H9 (cell line): Measurements from ENCODE around the gene UBASH3A. TPM values are rescaled to one million over a fixed set of nuclear protein-coding genes. Genes with fewer than 3 reads are reported as not detected.
A peak's percentile ranks its signal among the peaks of the same experiment; 100 is the strongest.

Source experiments
- DNase-seq: peaks from one replicate; pipeline ENCODE4 v3.0.0-alpha.2; 2017
- H2AFZ ChIP-seq: one replicate; pipeline ENCODE4 v1.6.1; 2013; ENCODE audit warnings: mild to moderate bottlenecking, low read length, control low read depth, moderate library complexity
- H2AK5ac ChIP-seq: 2 replicates; pipeline ENCODE4 v1.6.1; 2013; ENCODE audit warnings: low read length, control low read depth, mixed read lengths; ENCODE audit not compliant: insufficient read length
- H2BK120ac ChIP-seq: one replicate; pipeline ENCODE4 v1.6.1; 2013; ENCODE audit warnings: low read depth, mild to moderate bottlenecking, low read length, control low read depth, inconsistent platforms; ENCODE audit not compliant: poor library complexity, severe bottlenecking
- H2BK12ac ChIP-seq: 2 replicates; pipeline ENCODE4 v1.6.1; 2013; ENCODE audit warnings: low read length, control low read depth, mixed read lengths, low read depth; ENCODE audit not compliant: insufficient read length
- H2BK15ac ChIP-seq: 2 replicates; pipeline ENCODE4 v1.6.1; 2013; ENCODE audit warnings: low read depth, low read length, control low read depth
- H2BK20ac ChIP-seq: one replicate; pipeline ENCODE4 v1.6.1; 2013; ENCODE audit warnings: low read depth, mild to moderate bottlenecking, low read length, control low read depth, inconsistent platforms; ENCODE audit not compliant: poor library complexity, severe bottlenecking
- H2BK5ac ChIP-seq: 2 replicates; pipeline ENCODE4 v1.6.1; 2013; ENCODE audit warnings: low read length, control low read depth, mixed read lengths; ENCODE audit not compliant: insufficient read length
- H3K14ac ChIP-seq: 2 replicates; pipeline ENCODE4 v1.6.1; 2013; ENCODE audit warnings: low read length, control low read depth; ENCODE audit not compliant: insufficient read depth
- H3K18ac ChIP-seq: 2 replicates; pipeline ENCODE4 v1.6.1; 2013; ENCODE audit warnings: low read depth, mild to moderate bottlenecking, mixed read lengths, low read length, control low read depth; ENCODE audit not compliant: insufficient read length
- H3K23ac ChIP-seq: 2 replicates; pipeline ENCODE4 v1.6.1; 2013; ENCODE audit warnings: low read length, control low read depth, mixed read lengths, low read depth; ENCODE audit not compliant: insufficient read length
- H3K23me2 ChIP-seq: 2 replicates; pipeline ENCODE4 v1.6.1; 2013; ENCODE audit warnings: low read depth, mild to moderate bottlenecking, mixed read lengths, low read length, control low read depth; ENCODE audit not compliant: insufficient read length, poor library complexity, severe bottlenecking
- H3K27ac ChIP-seq: 2 replicates; pipeline ENCODE4 v1.5.1; 2013; ENCODE audit warnings: low read length, control low read depth, mixed read lengths, low read depth; ENCODE audit not compliant: insufficient read length
- H3K27me3 ChIP-seq: 2 replicates; pipeline ENCODE4 v1.6.1; 2013; ENCODE audit warnings: low read length, control low read depth, inconsistent platforms; ENCODE audit not compliant: insufficient read depth
- H3K4ac ChIP-seq: 2 replicates; pipeline ENCODE4 v1.6.1; 2013; ENCODE audit warnings: low read depth, mild to moderate bottlenecking, control low read depth, inconsistent platforms, low read length, moderate library complexity
- H3K4me1 ChIP-seq: 2 replicates; pipeline ENCODE4 v1.6.1; 2013; ENCODE audit warnings: low read length, control low read depth, inconsistent platforms; ENCODE audit not compliant: insufficient read depth
- H3K4me2 ChIP-seq: 2 replicates; pipeline ENCODE4 v1.6.1; 2013; ENCODE audit warnings: low read length, control low read depth, mixed read lengths; ENCODE audit not compliant: insufficient read length, insufficient read depth
- H3K56ac ChIP-seq: 2 replicates; pipeline ENCODE4 v1.6.1; 2013; ENCODE audit warnings: low read depth, mild to moderate bottlenecking, mixed read lengths, low read length, control low read depth; ENCODE audit not compliant: insufficient read length
- H3K79me1 ChIP-seq: 2 replicates; pipeline ENCODE4 v1.6.1; 2013; ENCODE audit warnings: low read depth, mild to moderate bottlenecking, moderate library complexity, low read length, control low read depth, inconsistent platforms; ENCODE audit not compliant: insufficient read depth, poor library complexity, severe bottlenecking
- H3K79me2 ChIP-seq: 2 replicates; pipeline ENCODE4 v1.6.1; 2013; ENCODE audit warnings: low read length, control low read depth, inconsistent platforms; ENCODE audit not compliant: insufficient read depth
- H3K9ac ChIP-seq: 2 replicates; pipeline ENCODE4 v1.6.1; 2013; ENCODE audit warnings: low read length, control low read depth, mixed read lengths; ENCODE audit not compliant: insufficient read length; ENCODE audit errors: extremely low read depth
- H3K9me3 ChIP-seq: one replicate; pipeline ENCODE4 v1.6.1; 2013; ENCODE audit warnings: low read depth, low read length, inconsistent platforms; ENCODE audit not compliant: control insufficient read depth
- H3T11ph ChIP-seq: one replicate; pipeline ENCODE4 v1.6.1; 2013; ENCODE audit warnings: mild to moderate bottlenecking, low read length, control low read depth, inconsistent platforms
- H4K20me1 ChIP-seq: one replicate; pipeline ENCODE4 v1.6.1; 2013; ENCODE audit not compliant: control insufficient read depth, insufficient read length, insufficient read depth
- H4K5ac ChIP-seq: 2 replicates; pipeline ENCODE4 v1.6.1; 2013; ENCODE audit warnings: low read depth, mild to moderate bottlenecking, mixed read lengths, low read length, control low read depth; ENCODE audit not compliant: insufficient read length
- H4K8ac ChIP-seq: replicated peaks from 2 replicates; pipeline ENCODE4 v1.6.1; 2013; ENCODE audit warnings: low read length, control low read depth, mixed read lengths, low read depth; ENCODE audit not compliant: insufficient read length
- H4K91ac ChIP-seq: 2 replicates; pipeline ENCODE4 v1.6.1; 2013; ENCODE audit warnings: low read depth, mild to moderate bottlenecking, moderate library complexity, mixed read lengths, low read length, control low read depth; ENCODE audit not compliant: insufficient read length
- H3K27ac Mint-ChIP-seq, 3 experiments: 2 replicates in 2 of 3; 3 replicates in 1 of 3; pipeline ENCODE4 v1.8.0; 2020 to 2021; ENCODE audit warnings: mixed read lengths in 3 of 3, mild to moderate bottlenecking in 1 of 3, moderate library complexity in 1 of 3
- H3K27me3 Mint-ChIP-seq: 2 replicates; pipeline ENCODE4 v1.8.0; 2021; ENCODE audit warnings: low read depth, mild to moderate bottlenecking, moderate library complexity, mixed read lengths
- H3K36me3 Mint-ChIP-seq, 3 experiments: 2 replicates in 2 of 3; 3 replicates in 1 of 3; pipeline ENCODE4 v1.8.0; 2020 to 2021; ENCODE audit warnings: low read depth in 3 of 3, mixed read lengths in 3 of 3; ENCODE audit not compliant: insufficient read depth in 1 of 3
- H3K4me1 Mint-ChIP-seq, 2 experiments: 2 replicates each; pipeline ENCODE4 v1.8.0; 2020; ENCODE audit warnings: mixed read lengths in 2 of 2
- H3K4me3 Mint-ChIP-seq, 2 experiments: 2 replicates in 1 of 2; 3 replicates in 1 of 2; pipeline ENCODE4 v1.8.0; 2020 to 2021; ENCODE audit warnings: mild to moderate bottlenecking in 2 of 2, mixed read lengths in 2 of 2, moderate library complexity in 1 of 2
- H3K9me3 Mint-ChIP-seq, 2 experiments: 2 replicates in 1 of 2; 3 replicates in 1 of 2; pipeline ENCODE4 v1.8.0; 2020; ENCODE audit warnings: mild to moderate bottlenecking in 2 of 2, mixed read lengths in 2 of 2, moderate library complexity in 1 of 2
- WGBS: extraction: QIAGEN DNeasy Blood & Tissue Kit; methylation state at CpG from one replicate; pipeline ENCODE4 v1.1.7; 2013; ENCODE audit warnings: missing lambda C conversion rate, low lambda C conversion rate, mixed read lengths; ENCODE audit not compliant: insufficient read length; ENCODE audit errors: extremely low coverage; 5-methylcytosine and 5-hydroxymethylcytosine counted together
- total RNA-seq: library from RNA; stranded (reverse); gene quantifications from 2 replicates; pipeline ENCODE4 v1.2.1, GENCODE V29; 2021
- TF ChIP-seq, protein P1 (sequence below): fragments of 200-600 bp; sonication (generic); conservative IDR thresholded peaks from 3 replicates; pipeline ENCODE4 v1.8.0; 2021; ENCODE audit warnings: antibody characterized with exemption, mild to moderate bottlenecking

The UBASH3A gene
- total RNA-seq, 1 experiment from 2014 or later = not detected

DNA sequence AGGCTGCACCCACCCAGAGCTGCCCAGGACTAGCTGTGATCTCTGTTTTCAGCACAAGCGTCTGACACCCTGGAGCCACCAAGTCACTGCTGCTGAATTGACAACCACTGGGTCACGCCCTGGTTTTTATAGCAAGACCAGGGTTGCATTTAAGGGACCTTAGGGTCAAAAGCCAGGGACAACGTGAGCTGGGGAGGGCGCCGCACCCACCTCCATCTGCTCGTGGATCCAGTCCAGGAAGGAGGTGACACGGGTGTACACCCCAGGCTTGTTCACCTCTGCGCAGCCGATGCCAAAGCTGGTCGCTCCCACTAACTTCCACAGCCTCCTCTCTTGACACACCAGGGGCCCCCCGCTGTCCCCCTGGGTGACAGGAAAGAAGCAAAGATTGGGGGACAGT lies 28.2 kb upstream of the UBASH3A start:
- Histone ChIP-seq H3K4me1 (no peaks in the 10 kb centered on the region), H2BK5ac (no peak overlapping the region), H3K4me2 (no peak overlapping the region), H2AK5ac (no peak overlapping the region), H3K27ac (no peak overlapping the region), H3K9me3 (no peaks in the 10 kb centered on the region), H3K18ac (no peak overlapping the region), H3K9ac (no peak overlapping the region), H2BK120ac (no peak overlapping the region), H2BK20ac (no peak overlapping the region), H3K79me1 (no peaks in the 10 kb centered on the region), H3K23ac (no peak overlapping the region), H3K79me2 (no peaks in the 10 kb centered on the region), H3T11ph (no peak overlapping the region), H4K8ac (no peak overlapping the region), H2AFZ (no peak overlapping the region), H3K23me2 (no peaks in the 10 kb centered on the region), H4K5ac (no peak overlapping the region), H3K14ac (peak overlapping the region; percentile 29; the same call in 1 of the 2 replicates), H4K20me1 (no peaks in the 10 kb centered on the region), H2BK12ac (no peak overlapping the region), H4K91ac (no peak overlapping the region), H3K27me3 (no peaks in the 10 kb centered on the region), H3K56ac (no peak overlapping the region), H2BK15ac (no peak overlapping the region), H3K4ac (no peak overlapping the region)
- Mint-ChIP-seq H3K4me3 (no peak overlapping the region; a peak in 1 of 5 replicates), H3K27me3 (peaks cover 29% of the 10 kb centered on the region), H3K4me1 (peaks cover 6 to 11% of the 10 kb centered on the region in 2 experiments), H3K9me3 (no peaks in the 10 kb centered on the region; a peak in 1 of 5 replicates), H3K36me3 (no peaks in the 10 kb centered on the region), H3K27ac (no peak overlapping the region)
- TF ChIP-seq, protein P1, sequence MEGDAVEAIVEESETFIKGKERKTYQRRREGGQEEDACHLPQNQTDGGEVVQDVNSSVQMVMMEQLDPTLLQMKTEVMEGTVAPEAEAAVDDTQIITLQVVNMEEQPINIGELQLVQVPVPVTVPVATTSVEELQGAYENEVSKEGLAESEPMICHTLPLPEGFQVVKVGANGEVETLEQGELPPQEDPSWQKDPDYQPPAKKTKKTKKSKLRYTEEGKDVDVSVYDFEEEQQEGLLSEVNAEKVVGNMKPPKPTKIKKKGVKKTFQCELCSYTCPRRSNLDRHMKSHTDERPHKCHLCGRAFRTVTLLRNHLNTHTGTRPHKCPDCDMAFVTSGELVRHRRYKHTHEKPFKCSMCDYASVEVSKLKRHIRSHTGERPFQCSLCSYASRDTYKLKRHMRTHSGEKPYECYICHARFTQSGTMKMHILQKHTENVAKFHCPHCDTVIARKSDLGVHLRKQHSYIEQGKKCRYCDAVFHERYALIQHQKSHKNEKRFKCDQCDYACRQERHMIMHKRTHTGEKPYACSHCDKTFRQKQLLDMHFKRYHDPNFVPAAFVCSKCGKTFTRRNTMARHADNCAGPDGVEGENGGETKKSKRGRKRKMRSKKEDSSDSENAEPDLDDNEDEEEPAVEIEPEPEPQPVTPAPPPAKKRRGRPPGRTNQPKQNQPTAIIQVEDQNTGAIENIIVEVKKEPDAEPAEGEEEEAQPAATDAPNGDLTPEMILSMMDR = no peak
- DNase-seq = no peak
- no CpG with 5 or more reads among the region's 11 CpGs for WGBS
